Duodenal mucosa (tissue), 2 donors: Measurements from ENCODE around the gene CEPT1.
"Not testable (repeated sequence)": the region's sequence is repeated elsewhere in the genome, so short reads cannot be mapped to it uniquely, and the experiment has no call there.

Experiments
- H3K27ac ChIP-seq: one replicate; pipeline ENCODE4 v1.7.0; 2013; ENCODE audit warnings: low read depth, low read length
- H3K27me3 ChIP-seq, 2 donors: one replicate each; pipeline ENCODE4 v1.7.0; 2013; ENCODE audit warnings: low read length in 2 of 2, control low read depth in 1 of 2; ENCODE audit not compliant: insufficient read depth in 2 of 2, control insufficient read depth in 1 of 2
- H3K36me3 ChIP-seq, 2 donors: one replicate each; pipeline ENCODE4 v1.7.0; 2013; ENCODE audit warnings: low read length in 2 of 2, control low read depth in 1 of 2; ENCODE audit not compliant: insufficient read depth in 2 of 2, control insufficient read depth in 1 of 2
- H3K4me1 ChIP-seq, 2 donors: one replicate each; pipeline ENCODE4 v1.7.0; 2013; ENCODE audit warnings: low read length in 2 of 2, control low read depth in 1 of 2; ENCODE audit not compliant: insufficient read depth in 2 of 2, control insufficient read depth in 1 of 2
- H3K4me3 ChIP-seq, 2 donors: one replicate each; pipeline ENCODE4 v1.7.0; 2013; ENCODE audit warnings: low read length in 2 of 2, low read depth in 1 of 2
- H3K9ac ChIP-seq, 2 donors: one replicate each; pipeline ENCODE4 v1.7.0; 2013; ENCODE audit warnings: low read length in 2 of 2, low read depth in 1 of 2
- H3K9me3 ChIP-seq, 2 donors: one replicate each; pipeline ENCODE4 v1.7.0; 2013; ENCODE audit warnings: low read length in 2 of 2, control low read depth in 1 of 2; ENCODE audit not compliant: control insufficient read depth in 1 of 2

Gene CEPT1

GRCh38 chr1:111205714-111206050 lies 65.7 kb downstream of the CEPT1 start:
- Histone ChIP-seq H3K9me3 (no peaks in the 10 kb centered on the region), H3K4me3 (no peak overlapping the region), H3K27ac (no peak overlapping the region), H3K27me3 (no peaks in the 10 kb centered on the region), H3K36me3 (no peaks in the 10 kb centered on the region), H3K9ac (no peak overlapping the region), H3K4me1 (peaks cover 40% of the 10 kb centered on the region in 2 donors)

GRCh38 chr1:111208921-111209320 lies 68.9 kb downstream of the CEPT1 start:
- Histone ChIP-seq H3K9ac (no peak overlapping the region), H3K36me3 (no peaks in the 10 kb centered on the region), H3K9me3 (no peaks in the 10 kb centered on the region), H3K4me1 (peaks cover 12 to 19% of the 10 kb centered on the region in 2 donors), H3K27me3 (no peaks in the 10 kb centered on the region), H3K4me3 (no peak overlapping the region), H3K27ac (no peak overlapping the region)

- Histone ChIP-seq H3K27ac (no peak overlapping the region), H3K9me3 (no peaks in the 10 kb centered on the region), H3K4me3 (no peak overlapping the region), H3K36me3 (no peaks in the 10 kb centered on the region), H3K4me1 (peaks cover 13 to 20% of the 10 kb centered on the region in 2 donors), H3K9ac (no peak overlapping the region), H3K27me3 (no peaks in the 10 kb centered on the region)
Observed at GRCh38 chr1:111209622-111210021, 69.6 kb downstream of the CEPT1 start.

GRCh38 chr1:111211921-111212320 lies 71.9 kb downstream of the CEPT1 start:
- Histone ChIP-seq H3K9me3 (no peaks in the 10 kb centered on the region), H3K27me3 (no peaks in the 10 kb centered on the region), H3K27ac (no peak overlapping the region), H3K36me3 (no peaks in the 10 kb centered on the region), H3K4me1 (peaks cover 4 to 19% of the 10 kb centered on the region in 2 donors), H3K9ac (no peak overlapping the region), H3K4me3 (no peak overlapping the region)

- H3K4me1 ChIP-seq: peaks cover 4 to 19% of the 10 kb centered on the region in 2 donors
- H3K9me3 ChIP-seq: no peaks in the 10 kb centered on the region
- H3K27ac ChIP-seq: no peak overlapping the region
- no peak overlapping the region for H3K4me3 ChIP-seq
- no peak overlapping the region for H3K9ac ChIP-seq
- no peaks in the 10 kb centered on the region for H3K36me3 ChIP-seq
- H3K27me3 ChIP-seq: no peaks in the 10 kb centered on the region
Observed at GRCh38 chr1:111212634-111213335, 72.8 kb downstream of the CEPT1 start.

- no peaks in the 10 kb centered on the region for H3K36me3 ChIP-seq
- H3K4me1 ChIP-seq: peaks cover 4 to 19% of the 10 kb centered on the region in 2 donors
- H3K4me3 ChIP-seq: no peak overlapping the region
- H3K9me3 ChIP-seq: no peaks in the 10 kb centered on the region
- no peak overlapping the region for H3K9ac ChIP-seq
- H3K27ac ChIP-seq: no peak overlapping the region
- H3K27me3 ChIP-seq: no peaks in the 10 kb centered on the region
Observed at GRCh38 chr1:111213412-111213811, 73.4 kb downstream of the CEPT1 start.

- peaks cover 4 to 19% of the 10 kb centered on the region in 2 donors for H3K4me1 ChIP-seq
- H3K36me3 ChIP-seq: no peaks in the 10 kb centered on the region
- H3K9ac ChIP-seq: no peak overlapping the region
- H3K4me3 ChIP-seq: no peak overlapping the region
- no peak overlapping the region for H3K27ac ChIP-seq
- no peaks in the 10 kb centered on the region for H3K9me3 ChIP-seq
- H3K27me3 ChIP-seq: no peaks in the 10 kb centered on the region
Observed at GRCh38 chr1:111214074-111214801, 74.2 kb downstream of the CEPT1 start.

- H3K9ac ChIP-seq: no peak overlapping the region
- H3K9me3 ChIP-seq: no peaks in the 10 kb centered on the region
- no peaks in the 10 kb centered on the region for H3K27me3 ChIP-seq
- H3K4me3 ChIP-seq: no peak overlapping the region
- no peaks in the 10 kb centered on the region for H3K36me3 ChIP-seq
- H3K27ac ChIP-seq: no peak overlapping the region
- H3K4me1 ChIP-seq: peaks cover 9 to 20% of the 10 kb centered on the region in 2 donors
Observed at GRCh38 chr1:111214884-111215283, 74.9 kb downstream of the CEPT1 start.

GRCh38 chr1:111215285-111215684 lies 75.3 kb downstream of the CEPT1 start:
- not testable (repeated sequence) for H3K36me3 ChIP-seq, H3K27ac ChIP-seq

GRCh38 chr1:111216751-111217150 lies 76.7 kb downstream of the CEPT1 start:
- Histone ChIP-seq H3K27ac (peak overlapping the region; percentile 11), H3K36me3 (no peaks in the 10 kb centered on the region), H3K4me1 (peaks cover 23 to 34% of the 10 kb centered on the region in 2 donors), H3K4me3 (no peak overlapping the region), H3K9me3 (no peaks in the 10 kb centered on the region), H3K9ac (no peak overlapping the region), H3K27me3 (no peaks in the 10 kb centered on the region)

More at GRCh38 chr1:111215285-111215684, 75.3 kb downstream of the CEPT1 start:
- not testable (repeated sequence) for H3K4me3 ChIP-seq, H3K9ac ChIP-seq, H3K9me3 ChIP-seq, H3K27me3 ChIP-seq
- H3K4me1 ChIP-seq: peaks cover 13 to 24% of the 10 kb centered on the region in 2 donors
